ENCODE measurements around the gene CCDC184. TPM values are rescaled to one million over a fixed set of nuclear protein-coding genes. Genes with fewer than 3 reads are reported as not detected.

Gene CCDC184
- total RNA-seq, 1 experiment from 2014 or later = 0.69 TPM

- Histone ChIP-seq H3K9me3 (ENCODE audit: low read depth, low read length, poor library complexity, severe bottlenecking) (no peaks in the 10 kb centered on the region), H3K27me3 (replicated peaks; ENCODE audit: insufficient read depth, low read depth, low read length, poor library complexity) (peaks cover 15% of the 10 kb centered on the region), H3K4me1 (ENCODE audit: insufficient read depth, low read length, poor library complexity, severe bottlenecking) (peaks cover 32% of the 10 kb centered on the region), H3K27ac (ENCODE audit: low read depth, low read length, poor library complexity, severe bottlenecking) (no peak overlapping the region), H3K4me3 (ENCODE audit: low read depth, low read length, poor library complexity, severe bottlenecking) (no peak overlapping the region), H3K36me3 (ENCODE audit: insufficient read depth, low read length, poor library complexity, severe bottlenecking) (no peaks in the 10 kb centered on the region)
- intact Hi-C loops (cut with micrococcal nuclease; ENCODE audit: unreplicated experiment) = loop anchor here (10.0 kb wide), 4 partner anchors 176 to 434 kb away; partner anchors contain the start of genes COL2A1 and TMEM106C
- POLR2A ChIA-PET (ENCODE audit: low non-redundant PET) = no interaction called here
- TF ChIP-seq EZH2 (IDR thresholded peaks at IDR 0.05; ENCODE audit: borderline replicate concordance, low read depth, low read length, poor library complexity, severe bottlenecking) = no peak
- TF ChIP-seq CTCF (conservative IDR thresholded peaks at IDR 0.05; ENCODE audit: low read depth, low read length) = no peak
- CTCF ChIA-PET = no interaction called here
- no peak for DNase-seq (ENCODE audit: low spot score)
- no TSS peak for BruUV-seq (replicated peaks)
Measured at GRCh38 chr12:48180857-48181495, 2.5 kb upstream of the CCDC184 start.

GRCh38 chr12:48182631-48183030 lies 813 bp upstream of the CCDC184 start:
- Histone ChIP-seq H3K36me3 (ENCODE audit: insufficient read depth, low read length, poor library complexity, severe bottlenecking) (no peaks in the 10 kb centered on the region), H3K4me3 (ENCODE audit: low read depth, low read length, poor library complexity, severe bottlenecking) (peak overlapping the region; percentile 67), H3K4me1 (ENCODE audit: insufficient read depth, low read length, poor library complexity, severe bottlenecking) (peaks cover 30% of the 10 kb centered on the region), H3K9me3 (ENCODE audit: low read depth, low read length, poor library complexity, severe bottlenecking) (no peaks in the 10 kb centered on the region), H3K27me3 (replicated peaks; ENCODE audit: insufficient read depth, low read depth, low read length, poor library complexity) (peaks cover 15% of the 10 kb centered on the region), H3K27ac (ENCODE audit: low read depth, low read length, poor library complexity, severe bottlenecking) (no peak overlapping the region)
- intact Hi-C loops (cut with micrococcal nuclease; ENCODE audit: unreplicated experiment) = loop anchor here (10.0 kb wide), 4 partner anchors 178 to 432 kb away; partner anchors contain the start of genes COL2A1 and TMEM106C
- ChIA-PET POLR2A (ENCODE audit: low non-redundant PET) (no interaction called here), CTCF (interaction anchor here (1.0 kb wide), 1 partner anchor 436 kb away, joined by 3 read pairs; no protein-coding TSS in a partner anchor)
- DNase-seq (ENCODE audit: low spot score) = no peak
- TF ChIP-seq CTCF (conservative IDR thresholded peaks at IDR 0.05; ENCODE audit: low read depth, low read length) (no peak), EZH2 (IDR thresholded peaks at IDR 0.05; ENCODE audit: borderline replicate concordance, low read depth, low read length, poor library complexity, severe bottlenecking) (no peak)
- BruUV-seq (replicated peaks) = no TSS peak

DNA sequence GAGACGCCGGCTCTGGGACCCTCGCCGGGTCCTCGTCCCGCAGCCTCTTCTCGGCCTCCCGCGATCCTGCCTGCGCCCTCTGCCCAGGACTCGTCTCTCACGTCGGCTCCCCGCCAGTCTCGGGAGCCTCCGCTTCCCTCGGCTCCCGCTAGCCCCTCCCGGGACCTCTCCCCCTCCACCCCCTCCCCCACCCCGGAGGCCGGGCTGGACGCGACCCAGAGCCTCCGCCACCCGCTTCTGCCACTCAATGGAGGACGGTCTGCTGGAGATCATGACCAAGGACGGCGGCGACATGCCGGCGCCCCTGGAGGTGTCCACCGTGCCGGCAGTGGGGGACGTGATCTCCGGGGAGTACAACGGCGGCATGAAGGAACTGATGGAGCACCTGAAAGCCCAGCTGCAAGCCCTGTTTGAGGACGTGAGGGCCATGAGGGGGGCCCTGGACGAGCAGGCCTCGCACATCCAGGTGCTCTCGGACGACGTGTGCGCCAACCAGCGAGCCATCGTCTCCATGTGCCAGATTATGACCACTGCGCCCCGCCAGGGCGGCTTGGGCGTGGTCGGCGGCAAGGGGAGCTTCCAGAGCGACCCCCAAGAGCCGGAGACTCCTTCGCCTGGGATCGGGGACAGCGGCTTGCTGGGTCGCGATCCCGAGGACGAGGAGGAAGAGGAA lies 568 bp downstream of the CCDC184 start:
- H3K27ac ChIP-seq (ENCODE audit: low read depth, low read length, poor library complexity, severe bottlenecking) = no peak overlapping the region
- ChIA-PET CTCF (interaction anchor here (0.6 kb wide), 1 partner anchor 242 kb away, joined by 3 read pairs; no protein-coding TSS in a partner anchor), POLR2A (ENCODE audit: low non-redundant PET) (no interaction called here)
- TF ChIP-seq EZH2 (IDR thresholded peaks at IDR 0.05; ENCODE audit: borderline replicate concordance, low read depth, low read length, poor library complexity, severe bottlenecking) (no peak), CTCF (conservative IDR thresholded peaks at IDR 0.05; ENCODE audit: low read depth, low read length) (0 out of 2 replicates have a peak, but pooled peaks have one; percentile 7)
- no peak for DNase-seq (ENCODE audit: low spot score)
- H3K36me3 ChIP-seq (ENCODE audit: insufficient read depth, low read length, poor library complexity, severe bottlenecking) = no peaks in the 10 kb centered on the region
- H3K27me3 ChIP-seq (replicated peaks; ENCODE audit: insufficient read depth, low read depth, low read length, poor library complexity) = peaks cover 15% of the 10 kb centered on the region
- no TSS peak for BruUV-seq (replicated peaks)
- intact Hi-C loops (cut with micrococcal nuclease; ENCODE audit: unreplicated experiment) = loop anchor here (10.0 kb wide), 4 partner anchors 179 to 431 kb away; partner anchors contain the start of genes COL2A1 and TMEM106C
- H3K4me1 ChIP-seq (ENCODE audit: insufficient read depth, low read length, poor library complexity, severe bottlenecking) = peaks cover 30% of the 10 kb centered on the region
- H3K9me3 ChIP-seq (ENCODE audit: low read depth, low read length, poor library complexity, severe bottlenecking) = no peaks in the 10 kb centered on the region
- H3K4me3 ChIP-seq (ENCODE audit: low read depth, low read length, poor library complexity, severe bottlenecking) = peak overlapping the region; percentile 67
